Liver (tissue), 9 donors: ENCODE data around the gene EIF3K. TPM values are rescaled to one million over a fixed set of nuclear protein-coding genes. Genes with fewer than 3 reads are reported as not detected.

Experiments used
- DNase-seq: peaks from one replicate; pipeline ENCODE4 v3.0.0-alpha.2; 2017; ENCODE audit warnings: low spot score
- H3K27ac ChIP-seq, 2 donors: one replicate each; pipeline ENCODE4 v1.7.0; 2013; ENCODE audit warnings: inconsistent platforms in 2 of 2, low read length in 2 of 2, control low read depth in 1 of 2, low read depth in 1 of 2, mild to moderate bottlenecking in 1 of 2
- H3K27me3 ChIP-seq, 4 donors: one replicate each; pipeline versions ENCODE4 v1.6.1 to v1.7.0; 2013; ENCODE audit warnings: low read length in 3 of 4, inconsistent platforms in 1 of 4, mild to moderate bottlenecking in 1 of 4, moderate library complexity in 1 of 4; ENCODE audit not compliant: control insufficient read depth in 4 of 4, insufficient read depth in 4 of 4
- H3K36me3 ChIP-seq, 4 donors: one replicate each; pipeline versions ENCODE4 v1.6.1 to v1.7.0; 2013; ENCODE audit warnings: low read length in 3 of 4, mild to moderate bottlenecking in 3 of 4, low read depth in 1 of 4, moderate library complexity in 1 of 4; ENCODE audit not compliant: control insufficient read depth in 4 of 4, insufficient read depth in 3 of 4
- H3K4me1 ChIP-seq, 4 donors: one replicate each; pipeline versions ENCODE4 v1.6.1 to v1.7.0; 2013; ENCODE audit warnings: low read length in 3 of 4, mild to moderate bottlenecking in 3 of 4, moderate library complexity in 1 of 4; ENCODE audit not compliant: control insufficient read depth in 4 of 4, insufficient read depth in 4 of 4
- H3K4me3 ChIP-seq, 3 donors: one replicate each; pipeline versions ENCODE4 v1.6.1 to v1.7.0; 2013; ENCODE audit warnings: low read length in 3 of 3, control low read depth in 1 of 3, low read depth in 1 of 3, mild to moderate bottlenecking in 1 of 3
- H3K9ac ChIP-seq, 2 donors: one replicate each; pipeline ENCODE4 v1.7.0; 2013; ENCODE audit warnings: low read length in 2 of 2, mild to moderate bottlenecking in 2 of 2, moderate library complexity in 2 of 2, control low read depth in 1 of 2, low read depth in 1 of 2
- H3K9me3 ChIP-seq, 4 donors: one replicate each; pipeline versions ENCODE4 v1.6.1 to v1.7.0; 2013; ENCODE audit warnings: low read length in 3 of 4; ENCODE audit not compliant: control insufficient read depth in 4 of 4
- ATF3 ChIP-seq: IDR thresholded peaks from 2 replicates; pipeline ENCODE4 v1.6.1; 2016; ENCODE audit warnings: antibody characterized with exemption
- CTCF ChIP-seq: fragments of 150-350 bp; IDR thresholded peaks from 2 replicates; pipeline ENCODE4 v1.5.1; 2017; ENCODE audit warnings: improper control_type of control experiment, low read depth, low read length; ENCODE audit not compliant: missing input control
- EGR1 ChIP-seq, 2 donors: IDR thresholded peaks; 2 replicates each; pipeline ENCODE4 v1.6.1; 2016 to 2018; ENCODE audit warnings: antibody characterized with exemption in 2 of 2, low read depth in 2 of 2
- FOXA1 ChIP-seq: IDR thresholded peaks from 2 replicates; pipeline ENCODE4 v1.6.1; 2016; ENCODE audit warnings: antibody characterized with exemption
- FOXA2 ChIP-seq: IDR thresholded peaks from 2 replicates; pipeline ENCODE4 v1.6.1; 2016; ENCODE audit warnings: antibody characterized with exemption
- GABPA ChIP-seq, 2 donors: IDR thresholded peaks in 1 of 2; conservative IDR thresholded peaks in 1 of 2; 2 replicates each; pipeline ENCODE4 v1.6.1; 2016; ENCODE audit warnings: antibody characterized with exemption in 2 of 2, mild to moderate bottlenecking in 1 of 2, moderate library complexity in 1 of 2
- HNF4A ChIP-seq, 2 donors: conservative IDR thresholded peaks; 2 replicates each; pipeline ENCODE4 v1.6.1; 2016; ENCODE audit warnings: antibody characterized with exemption in 2 of 2, mild to moderate bottlenecking in 2 of 2
- HNF4G ChIP-seq: IDR thresholded peaks from 2 replicates; pipeline ENCODE4 v1.6.1; 2016; ENCODE audit warnings: antibody characterized with exemption
- JUND ChIP-seq, 2 donors: IDR thresholded peaks; 2 replicates each; pipeline ENCODE4 v1.6.1; 2016; ENCODE audit warnings: antibody characterized with exemption in 2 of 2
- NR2F2 ChIP-seq: IDR thresholded peaks from 2 replicates; pipeline ENCODE4 v1.6.1; 2016; ENCODE audit warnings: antibody characterized with exemption
- RAD21 ChIP-seq, 2 donors: IDR thresholded peaks; 2 replicates each; pipeline ENCODE4 v1.6.1; 2016; ENCODE audit warnings: antibody characterized with exemption in 2 of 2, mild to moderate bottlenecking in 2 of 2
- RXRA ChIP-seq, 2 donors: IDR thresholded peaks; 2 replicates each; pipeline ENCODE4 v1.6.1; 2017 to 2018; ENCODE audit warnings: antibody characterized with exemption in 2 of 2, mild to moderate bottlenecking in 1 of 2
- SP1 ChIP-seq: IDR thresholded peaks from 2 replicates; pipeline ENCODE4 v1.6.1; 2018; ENCODE audit warnings: antibody characterized with exemption, mild to moderate bottlenecking
- TAF1 ChIP-seq: conservative IDR thresholded peaks from 2 replicates; pipeline ENCODE4 v1.6.1; 2016; ENCODE audit warnings: antibody characterized with exemption, mild to moderate bottlenecking
- YY1 ChIP-seq: IDR thresholded peaks from 2 replicates; pipeline ENCODE4 v1.6.1; 2016; ENCODE audit warnings: antibody characterized with exemption, mild to moderate bottlenecking
- WGBS: extraction: QIAGEN DNeasy Blood & Tissue Kit; methylation state at CpG from one replicate; pipeline ENCODE4 v1.1.7; 2013; 5-methylcytosine and 5-hydroxymethylcytosine counted together
- polyA plus RNA-seq, 2 donors: library from polyadenylated mRNA; stranded (reverse) in 1 of 2; unstranded in 1 of 2; fragments of 200-250 nt in 1 of 2; fragments of >200 nt in 1 of 2; fragmentation: Nextera tagmentation in 1 of 2; extraction: Ambion mirVana in 1 of 2; gene quantifications; one replicate each; pipeline versions ENCODE4 v1.2.1 to v1.2.3, GENCODE V29; 2013 to 2015
- total RNA-seq, 2 donors: library from RNA; depleted of rRNA; stranded (reverse); fragments of >200 nt; gene quantifications; one replicate each; pipeline ENCODE4 v1.2.3, GENCODE V29; 2014
- donor health status: healthy.
- donor health status: healthy.
- donor health status: healthy.
- donor health status: healthy.
- donor health status: healthy.

The EIF3K gene
- total and polyA plus RNA-seq, 4 donors = 118 to 240 (median 151) TPM

- Histone ChIP-seq H3K27ac (peak overlapping the region; percentile 91), H3K4me3 (peak overlapping the region; percentile 94 to 99 (median 98)), H3K9me3 (no peaks in the 10 kb centered on the region), H3K36me3 (no peaks in the 10 kb centered on the region), H3K4me1 (peaks cover 21 to 52% (median 45%) of the 10 kb centered on the region in 4 donors), H3K27me3 (no peaks in the 10 kb centered on the region), H3K9ac (peak overlapping the region; percentile 23 to 99)
- no peak for DNase-seq
- TF ChIP-seq HNF4G = peak; percentile 75
- no peak for TF ChIP-seq FOXA2
- peak; percentile 58 to 63 for TF ChIP-seq RXRA (IDR thresholded peaks at IDR 0.05)
- TF ChIP-seq NR2F2 = peak; percentile 25
- peak; percentile 80 for TF ChIP-seq SP1
- peak; percentile 31 to 53 for TF ChIP-seq RAD21 (IDR thresholded peaks at IDR 0.05)
- TF ChIP-seq FOXA1 = no peak
- TF ChIP-seq HNF4A (conservative IDR thresholded peaks at IDR 0.05) = peak; percentile 86 to 94
- peak; percentile 77 for TF ChIP-seq TAF1
- TF ChIP-seq YY1 = peak; percentile 55
- 5% methylated on average over 15 of the region's 15 CpGs for WGBS
Measured at GRCh38 chr19:38649305-38650171, 30.6 kb downstream of the EIF3K start.

- peaks cover 21 to 60% (median 52%) of the 10 kb centered on the region in 4 donors for H3K4me1 ChIP-seq
- no peaks in the 10 kb centered on the region for H3K9me3 ChIP-seq
- no peaks in the 10 kb centered on the region for H3K36me3 ChIP-seq
- peak overlapping the region; percentile 20 to 99 for H3K9ac ChIP-seq
- peak overlapping the region; percentile 94 to 99 (median 98) for H3K4me3 ChIP-seq
- WGBS = 9% methylated on average over 8 of the region's 8 CpGs
- peak overlapping the region; percentile 91 for H3K27ac ChIP-seq
- no peaks in the 10 kb centered on the region for H3K27me3 ChIP-seq
- TF ChIP-seq SP1 = no peak
- TF ChIP-seq JUND (IDR thresholded peaks at IDR 0.05) = no peak
- no peak for TF ChIP-seq GABPA (IDR thresholded peaks at IDR 0.05 in 1 of 2, conservative IDR thresholded peaks at IDR 0.05 in 1 of 2)
- TF ChIP-seq FOXA1 = no peak
- TF ChIP-seq ATF3 = no peak
- no peak for DNase-seq
Measured at GRCh38 chr19:38650172-38650775, 31.3 kb downstream of the EIF3K start.

GRCh38 chr19:38650911-38651584 is 32.1 kb downstream of the EIF3K start:
- WGBS = 45% methylated on average over 12 of the region's 12 CpGs
- TF ChIP-seq CTCF (peak; percentile 1), EGR1 (IDR thresholded peaks at IDR 0.05; ENCODE audit: low read depth in 2 of 2) (no peak), RXRA (IDR thresholded peaks at IDR 0.05) (peak in 1 of 2 donors; percentile 14), SP1 (peak; percentile 18), NR2F2 (peak; percentile 86)
- Histone ChIP-seq H3K9ac (peak overlapping the region in 1 of 2 donors; percentile 8), H3K4me3 (peak overlapping the region in 2 of 3 donors; percentile 1 to 13), H3K9me3 (no peaks in the 10 kb centered on the region), H3K4me1 (peaks cover 23 to 63% (median 59%) of the 10 kb centered on the region in 4 donors), H3K27ac (peak overlapping the region; percentile 91), H3K27me3 (no peaks in the 10 kb centered on the region), H3K36me3 (no peaks in the 10 kb centered on the region)
- no peak for DNase-seq
